Measurements from ENCODE around the gene PITX3. TPM values are rescaled to one million over a fixed set of nuclear protein-coding genes. Genes with fewer than 3 reads are reported as not detected.

PITX3 gene
- total RNA-seq, 4 donors from 2014 or later = not detected

- Histone ChIP-seq H3K4me3 (peak overlapping the region; percentile 42 to 71 (median 50)), H3K27ac (no peak overlapping the region), H3K36me3 (no peaks in the 10 kb centered on the region), H3K9me3 (no peaks in the 10 kb centered on the region), H3K27me3 (peaks cover 0 to 90% (median 8%) of the 10 kb centered on the region in 4 donors), H3K4me1 (peaks cover 19 to 46% (median 32%) of the 10 kb centered on the region in 3 donors)
- DNase-seq = no peak
- TF ChIP-seq, protein P1, sequence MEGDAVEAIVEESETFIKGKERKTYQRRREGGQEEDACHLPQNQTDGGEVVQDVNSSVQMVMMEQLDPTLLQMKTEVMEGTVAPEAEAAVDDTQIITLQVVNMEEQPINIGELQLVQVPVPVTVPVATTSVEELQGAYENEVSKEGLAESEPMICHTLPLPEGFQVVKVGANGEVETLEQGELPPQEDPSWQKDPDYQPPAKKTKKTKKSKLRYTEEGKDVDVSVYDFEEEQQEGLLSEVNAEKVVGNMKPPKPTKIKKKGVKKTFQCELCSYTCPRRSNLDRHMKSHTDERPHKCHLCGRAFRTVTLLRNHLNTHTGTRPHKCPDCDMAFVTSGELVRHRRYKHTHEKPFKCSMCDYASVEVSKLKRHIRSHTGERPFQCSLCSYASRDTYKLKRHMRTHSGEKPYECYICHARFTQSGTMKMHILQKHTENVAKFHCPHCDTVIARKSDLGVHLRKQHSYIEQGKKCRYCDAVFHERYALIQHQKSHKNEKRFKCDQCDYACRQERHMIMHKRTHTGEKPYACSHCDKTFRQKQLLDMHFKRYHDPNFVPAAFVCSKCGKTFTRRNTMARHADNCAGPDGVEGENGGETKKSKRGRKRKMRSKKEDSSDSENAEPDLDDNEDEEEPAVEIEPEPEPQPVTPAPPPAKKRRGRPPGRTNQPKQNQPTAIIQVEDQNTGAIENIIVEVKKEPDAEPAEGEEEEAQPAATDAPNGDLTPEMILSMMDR (IDR thresholded peaks at IDR 0.05) = peak in 3 of 6 experiments; percentile 17 to 41 (median 27)
- no peak for TF ChIP-seq POLR2A (IDR thresholded peaks at IDR 0.05)
- intact Hi-C loops (cut with DNase I) = no loop called here
- 0 to 2% methylated on average over 2 to 13 of the region's 52 CpGs for WGBS, 2 donors
Observed at GRCh38 chr10:102230861-102231356, 10.4 kb downstream of the PITX3 start.

DNA sequence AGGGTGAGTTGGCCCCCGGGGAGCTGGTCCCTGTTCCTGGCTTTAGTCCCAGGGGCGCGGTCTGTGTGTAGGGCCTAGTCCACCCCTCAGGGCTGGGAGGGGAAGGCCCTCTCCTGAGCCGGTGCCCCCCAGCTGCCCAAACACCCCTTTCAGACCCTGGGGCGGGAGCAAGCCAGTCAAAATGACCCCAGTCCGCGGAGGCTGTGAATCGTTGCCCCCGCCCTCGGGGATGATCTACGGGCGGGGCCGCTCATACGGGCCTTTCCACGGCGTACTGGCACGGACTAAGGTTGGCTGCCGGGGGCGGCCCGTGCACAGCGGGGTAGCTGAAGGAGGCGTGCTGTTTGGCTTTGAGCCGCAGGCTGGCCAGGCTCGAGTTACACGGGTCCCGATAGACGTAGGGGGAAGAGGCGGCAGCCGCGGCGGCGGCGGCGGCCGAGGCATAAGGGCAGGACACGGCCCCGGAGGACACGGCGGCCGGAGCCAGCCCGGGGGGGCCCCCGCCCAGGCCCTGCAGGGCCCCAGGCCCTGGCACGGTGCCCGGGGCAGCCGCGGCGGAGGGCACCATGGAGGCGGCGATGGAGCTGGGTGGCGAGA is 10.9 kb downstream of the PITX3 start:
- no peak for TF ChIP-seq POLR2A (IDR thresholded peaks at IDR 0.05)
- TF ChIP-seq, protein P1 (IDR thresholded peaks at IDR 0.05) = no peak
- H3K9me3 ChIP-seq = no peaks in the 10 kb centered on the region
- 0% methylated on average over 9 of the region's 50 CpGs; no CpG with 5 or more reads in 1 of the 2 donors for WGBS, 2 donors
- no peak for DNase-seq
- no peaks in the 10 kb centered on the region for H3K36me3 ChIP-seq
- peak overlapping the region; percentile 42 to 71 (median 50) for H3K4me3 ChIP-seq
- H3K27ac ChIP-seq = no peak overlapping the region
- H3K4me1 ChIP-seq = peaks cover 23 to 47% (median 32%) of the 10 kb centered on the region in 3 donors
- intact Hi-C loops (cut with DNase I) = no loop called here
- H3K27me3 ChIP-seq = peaks cover 0 to 85% (median 8%) of the 10 kb centered on the region in 4 donors

DNA sequence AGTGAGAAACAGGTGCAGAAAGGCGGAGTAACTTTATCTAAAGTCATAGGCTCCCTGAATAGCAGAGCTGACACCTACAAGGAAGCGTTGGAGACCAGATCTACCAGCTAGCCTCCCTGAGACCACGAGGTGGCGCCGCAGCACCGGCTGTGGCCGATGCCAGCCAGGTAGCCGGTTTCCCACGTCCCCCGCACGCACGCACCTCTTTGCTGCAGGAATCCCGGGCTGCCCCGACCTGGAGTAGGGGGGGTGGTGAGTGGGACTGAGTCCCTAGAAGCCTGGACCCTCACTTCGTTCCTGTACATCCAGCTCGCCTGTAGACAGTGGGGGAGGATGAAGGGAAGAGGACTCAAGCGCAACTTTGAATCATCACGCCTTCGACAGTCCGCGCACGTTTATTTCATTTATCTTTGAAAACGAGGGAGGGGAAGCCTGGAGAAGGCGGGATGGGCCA is 11.5 kb downstream of the PITX3 start:
- no peak for DNase-seq
- Histone ChIP-seq H3K4me3 (peak overlapping the region; percentile 42 to 71 (median 50)), H3K9me3 (no peaks in the 10 kb centered on the region), H3K36me3 (no peaks in the 10 kb centered on the region), H3K27ac (no peak overlapping the region), H3K27me3 (peaks cover 0 to 80% (median 8%) of the 10 kb centered on the region in 4 donors), H3K4me1 (peaks cover 24 to 48% (median 32%) of the 10 kb centered on the region in 3 donors)
- TF ChIP-seq POLR2A (IDR thresholded peaks at IDR 0.05) = no peak
- TF ChIP-seq, protein P1 (IDR thresholded peaks at IDR 0.05) = peak; percentile 79 to 96 (median 92)
- WGBS, 2 donors = 0 to 5% methylated on average over 2 to 8 of the region's 24 CpGs
- intact Hi-C loops (cut with DNase I) = loop anchor here (5.0 to 10.0 kb wide), 2 partner anchors 55 to 122 kb away; no protein-coding TSS in a partner anchor

GRCh38 chr10:102227050-102227449 is 14.3 kb downstream of the PITX3 start:
- no peak overlapping the region for H3K27ac ChIP-seq
- no peak for DNase-seq
- intact Hi-C loops (cut with DNase I) = loop anchor here (5.0 to 10.0 kb wide), 2 partner anchors 52 to 125 kb away; no protein-coding TSS in a partner anchor

More at GRCh38 chr10:102227050-102227449, 14.3 kb downstream of the PITX3 start:
- no peak overlapping the region for H3K4me3 ChIP-seq
- H3K36me3 ChIP-seq = no peaks in the 10 kb centered on the region
- H3K27me3 ChIP-seq = peaks cover 0 to 52% (median 8%) of the 10 kb centered on the region in 4 donors
- no peaks in the 10 kb centered on the region for H3K9me3 ChIP-seq
- WGBS, 2 donors = 55 to 82% methylated on average over 5 to 7 of the region's 8 CpGs
- H3K4me1 ChIP-seq = peaks cover 24 to 48% (median 32%) of the 10 kb centered on the region in 3 donors
- TF ChIP-seq, protein P1 (IDR thresholded peaks at IDR 0.05) = no peak
- TF ChIP-seq POLR2A (IDR thresholded peaks at IDR 0.05) = no peak
